Esophagus mucosa (tissue), 1 donor: Measurements from ENCODE around the gene BPIFB3. TPM values are rescaled to one million over a fixed set of nuclear protein-coding genes. Genes with fewer than 3 reads are reported as not detected.
"Not testable (repeated sequence)": the region's sequence is repeated elsewhere in the genome, so short reads cannot be mapped to it uniquely, and the experiment has no call there.

Experiments used
- ATAC-seq: fragments of 200-7000 bp; cut with Tn5 transposase; one replicate; pipeline ENCODE4 v1.9.1; 2020
- total RNA-seq: library from RNA; stranded (reverse); gene quantifications from one replicate; pipeline ENCODE4 v1.2.4, GENCODE V29; 2023
- donor health status: DM: yes; HTN: yes; CAD: no.

The BPIFB3 gene
- total RNA-seq, 1 donor from 2014 or later = not detected

- no peak for ATAC-seq
Observed at GRCh38 chr20:33092361-33092760, 38.7 kb downstream of the BPIFB3 start.

- ATAC-seq = no peak
Observed at GRCh38 chr20:33093074-33093473, 39.4 kb downstream of the BPIFB3 start.

GRCh38 chr20:33093582-33093981, 39.9 kb downstream of the BPIFB3 start:
- no peak for ATAC-seq

GRCh38 chr20:33095249-33095648, 41.5 kb downstream of the BPIFB3 start:
- ATAC-seq = no peak

- peak; percentile 55 for ATAC-seq
Observed at GRCh38 chr20:33095902-33096584, 42.3 kb downstream of the BPIFB3 start.

GRCh38 chr20:33097001-33097400, 43.3 kb downstream of the BPIFB3 start:
- ATAC-seq = no peak

GRCh38 chr20:33099843-33100538, 46.3 kb downstream of the BPIFB3 start:
- peak; percentile 34 for ATAC-seq

- no peak for ATAC-seq
Observed at GRCh38 chr20:33103556-33103955, 49.9 kb downstream of the BPIFB3 start.

GRCh38 chr20:33104336-33104735, 50.6 kb downstream of the BPIFB3 start:
- ATAC-seq = no peak

- ATAC-seq = no peak
Observed at GRCh38 chr20:33105316-33105924, 51.7 kb downstream of the BPIFB3 start.

- ATAC-seq = not testable (repeated sequence)
Observed at GRCh38 chr20:33106058-33106620, 52.4 kb downstream of the BPIFB3 start.

GRCh38 chr20:33108661-33109060, 55.0 kb downstream of the BPIFB3 start:
- no peak for ATAC-seq

GRCh38 chr20:33110147-33110825, 56.6 kb downstream of the BPIFB3 start:
- no peak for ATAC-seq

- no peak for ATAC-seq
Observed at GRCh38 chr20:33111306-33111705, 57.6 kb downstream of the BPIFB3 start.

GRCh38 chr20:33112547-33113386, 59.1 kb downstream of the BPIFB3 start:
- ATAC-seq = no peak

GRCh38 chr20:33113387-33113908, 59.7 kb downstream of the BPIFB3 start:
- no peak for ATAC-seq

- not testable (repeated sequence) for ATAC-seq
Observed at GRCh38 chr20:33115501-33115900, 61.8 kb downstream of the BPIFB3 start.

- peak; percentile 10 for ATAC-seq
Observed at GRCh38 chr20:33119725-33120720, 66.3 kb downstream of the BPIFB3 start.

- no peak for ATAC-seq
Observed at GRCh38 chr20:33120934-33121333, 67.2 kb downstream of the BPIFB3 start.

GRCh38 chr20:33122297-33122696, 68.6 kb downstream of the BPIFB3 start:
- not testable (repeated sequence) for ATAC-seq
